H1 (cell line): Measurements from ENCODE around the gene CASR.

ENCODE experiments used
- BACH1 ChIP-seq: IDR thresholded peaks from 2 replicates; pipeline ENCODE4 v1.6.1; 2012; ENCODE audit warnings: low read length, improper control_type of control experiment
- EZH2 ChIP-seq: fragments of 200-600 bp; sonication (generic); IDR thresholded peaks from 2 replicates; pipeline ENCODE4 v1.7.1; 2012; ENCODE audit warnings: low read depth, mild to moderate bottlenecking, moderate library complexity, low read length, inconsistent platforms; ENCODE audit not compliant: severe bottlenecking
- MAFK ChIP-seq: IDR thresholded peaks from 2 replicates; pipeline ENCODE4 v1.6.1; 2012; ENCODE audit warnings: low read depth, mild to moderate bottlenecking, improper control_type of control experiment, low read length
- POU5F1 ChIP-seq: IDR thresholded peaks from 2 replicates; pipeline ENCODE4 v1.6.1; 2011; ENCODE audit warnings: low read depth, mild to moderate bottlenecking, low read length, moderate library complexity
- SRF ChIP-seq: IDR thresholded peaks from 2 replicates; pipeline ENCODE4 v1.6.1; 2011; ENCODE audit warnings: mild to moderate bottlenecking, low read depth, low read length, moderate library complexity
- TF ChIP-seq, protein P1 (sequence below), 3 experiments: IDR thresholded peaks; 1 replicate in 2 of 3; 2 replicates in 1 of 3; pipeline versions ENCODE4 v1.5.1 to v1.6.1; 2011; ENCODE audit warnings: low read length in 3 of 3, mild to moderate bottlenecking in 3 of 3, inconsistent platforms in 2 of 3, low read depth in 1 of 3, moderate library complexity in 1 of 3; ENCODE audit not compliant: insufficient read depth in 1 of 3; ENCODE audit errors: control extremely low read depth in 1 of 3

DNA sequence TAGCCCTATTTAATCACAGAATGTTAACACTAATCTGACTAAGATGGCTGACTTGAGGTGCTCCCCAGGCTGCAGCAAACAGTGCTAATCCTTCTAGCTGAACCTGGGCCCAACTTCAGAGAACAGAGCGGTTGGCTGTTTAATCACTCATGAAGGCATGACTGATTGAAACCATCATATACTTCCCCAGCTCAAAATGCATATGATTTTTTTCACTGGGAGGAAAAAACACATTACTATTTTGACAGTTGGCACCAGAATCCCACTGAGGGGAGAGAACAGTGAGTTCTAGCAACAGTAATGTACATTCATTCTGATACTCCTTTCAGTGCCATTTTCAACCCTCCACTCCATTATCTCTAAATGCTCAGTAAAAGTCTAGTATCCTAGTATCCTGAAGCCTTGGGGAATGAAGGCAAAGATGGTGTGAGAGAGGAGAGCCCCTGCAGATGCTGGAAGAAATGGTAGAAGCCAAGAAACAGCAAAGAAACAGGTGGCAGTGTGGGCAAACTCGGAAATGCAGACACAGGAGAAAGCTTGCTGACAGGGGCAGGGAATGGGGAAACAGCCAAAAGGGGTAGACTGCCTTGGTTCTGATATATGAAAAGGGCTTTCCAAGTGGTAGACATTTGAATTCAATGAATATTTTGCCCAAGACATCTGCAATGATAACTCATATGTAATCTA lies 34.4 kb upstream of the CASR start:
- TF ChIP-seq EZH2 (no peak), BACH1 (no peak), MAFK (no peak), POU5F1 (no peak), SRF (no peak)
- TF ChIP-seq, protein P1, sequence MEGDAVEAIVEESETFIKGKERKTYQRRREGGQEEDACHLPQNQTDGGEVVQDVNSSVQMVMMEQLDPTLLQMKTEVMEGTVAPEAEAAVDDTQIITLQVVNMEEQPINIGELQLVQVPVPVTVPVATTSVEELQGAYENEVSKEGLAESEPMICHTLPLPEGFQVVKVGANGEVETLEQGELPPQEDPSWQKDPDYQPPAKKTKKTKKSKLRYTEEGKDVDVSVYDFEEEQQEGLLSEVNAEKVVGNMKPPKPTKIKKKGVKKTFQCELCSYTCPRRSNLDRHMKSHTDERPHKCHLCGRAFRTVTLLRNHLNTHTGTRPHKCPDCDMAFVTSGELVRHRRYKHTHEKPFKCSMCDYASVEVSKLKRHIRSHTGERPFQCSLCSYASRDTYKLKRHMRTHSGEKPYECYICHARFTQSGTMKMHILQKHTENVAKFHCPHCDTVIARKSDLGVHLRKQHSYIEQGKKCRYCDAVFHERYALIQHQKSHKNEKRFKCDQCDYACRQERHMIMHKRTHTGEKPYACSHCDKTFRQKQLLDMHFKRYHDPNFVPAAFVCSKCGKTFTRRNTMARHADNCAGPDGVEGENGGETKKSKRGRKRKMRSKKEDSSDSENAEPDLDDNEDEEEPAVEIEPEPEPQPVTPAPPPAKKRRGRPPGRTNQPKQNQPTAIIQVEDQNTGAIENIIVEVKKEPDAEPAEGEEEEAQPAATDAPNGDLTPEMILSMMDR (IDR thresholded peaks at IDR 0.05; ENCODE audit: control extremely low read depth in 1 of 3, insufficient read depth in 1 of 3, low read depth in 1 of 3, low read length in 3 of 3): no peak
